ENCODE data around the gene TROAP.
A peak's percentile ranks its signal among the peaks of the same experiment; 100 is the strongest.
"Not testable (repeated sequence)": the region's sequence is repeated elsewhere in the genome, so short reads cannot be mapped to it uniquely, and the experiment has no call there.

Gene TROAP

GRCh38 chr12:49330631-49331379 is 7.8 kb downstream of the TROAP start:
- no peak for DNase-seq

- DNase-seq, result peak; percentile 73 to 75 (median 74)
Measured at GRCh38 chr12:49331380-49332222, 8.5 kb downstream of the TROAP start.

GRCh38 chr12:49332441-49332861 is 9.4 kb downstream of the TROAP start:
- DNase-seq, result no peak

GRCh38 chr12:49332891-49333371 is 9.9 kb downstream of the TROAP start:
- no peak for DNase-seq

- DNase-seq, result not testable (repeated sequence)
Measured at GRCh38 chr12:49333778-49334177, 10.7 kb downstream of the TROAP start.

GRCh38 chr12:49334226-49334625 is 11.2 kb downstream of the TROAP start:
- DNase-seq, result no peak

- no peak for DNase-seq
Measured at GRCh38 chr12:49334681-49335080, 11.6 kb downstream of the TROAP start.

GRCh38 chr12:49335118-49335954 is 12.3 kb downstream of the TROAP start:
- DNase-seq, result no peak

GRCh38 chr12:49335955-49336644 is 13.0 kb downstream of the TROAP start:
- no peak for DNase-seq

GRCh38 chr12:49336645-49337584 is 13.9 kb downstream of the TROAP start, which contains the start of gene C1QL4:
Gene C1QL4 (minus strand): TSS chr12:49337188. CDS start chr12:49336477, 711 bp downstream.
- DNase-seq, result peak; percentile 78 to 94 (median 85)

GRCh38 chr12:49338830-49339463 is 15.9 kb downstream of the TROAP start:
- no peak for DNase-seq

- DNase-seq, result no peak
Measured at GRCh38 chr12:49339464-49339861, 16.4 kb downstream of the TROAP start.

GRCh38 chr12:49340095-49340870 is 17.2 kb downstream of the TROAP start:
- no peak for DNase-seq

GRCh38 chr12:49340971-49341776 is 18.1 kb downstream of the TROAP start:
- DNase-seq, result no peak

- DNase-seq, result no peak
Measured at GRCh38 chr12:49341777-49342065, 18.7 kb downstream of the TROAP start.

- peak; percentile 79 to 91 (median 81) for DNase-seq
Measured at GRCh38 chr12:49342066-49342913, 19.2 kb downstream of the TROAP start.

GRCh38 chr12:49342914-49343731 is 20.1 kb downstream of the TROAP start:
- no peak for DNase-seq
